WI38 (cell line): ENCODE data around the gene PSME3IP1.

Source experiments
- H3K4me3 ChIP-seq: 2 replicates; pipeline ENCODE4 v1.5.1; 2011; ENCODE audit warnings: low read depth, mild to moderate bottlenecking, control low read depth, low read length
- CTCF ChIP-seq: IDR thresholded peaks from 2 replicates; pipeline ENCODE4 v1.5.1; 2012; ENCODE audit warnings: low read depth, mild to moderate bottlenecking, control low read depth, low read length

The PSME3IP1 gene

GRCh38 chr16:57123216-57123973, 62.4 kb downstream of the PSME3IP1 start:
- no peak overlapping the region for H3K4me3 ChIP-seq
- TF ChIP-seq CTCF: no peak

- no peak overlapping the region for H3K4me3 ChIP-seq
- no peak for TF ChIP-seq CTCF
These were observed 67.3 kb downstream of the PSME3IP1 start for GRCh38 chr16:57118461-57119084.

- no peak for TF ChIP-seq CTCF
- no peak overlapping the region for H3K4me3 ChIP-seq
These were observed 70.2 kb downstream of the PSME3IP1 start for GRCh38 chr16:57115514-57116182.

GRCh38 chr16:57115168-57115513, 70.7 kb downstream of the PSME3IP1 start:
- TF ChIP-seq CTCF: no peak
- no peak overlapping the region for H3K4me3 ChIP-seq

GRCh38 chr16:57113664-57114063, 72.2 kb downstream of the PSME3IP1 start:
- TF ChIP-seq CTCF: no peak

GRCh38 chr16:57113042-57113453, 72.8 kb downstream of the PSME3IP1 start:
- no peak for TF ChIP-seq CTCF
- H3K4me3 ChIP-seq: no peak overlapping the region

More at GRCh38 chr16:57113664-57114063, 72.2 kb downstream of the PSME3IP1 start:
- no peak overlapping the region for H3K4me3 ChIP-seq
